KMS-11 (cell line): Measurements from ENCODE around the gene FOXC2.

Experiments
- H2AFZ ChIP-seq: fragments of 200-600 bp; sonication (generic); 2 replicates; pipeline ENCODE4 v1.6.1; 2016; ENCODE audit warnings: antibody characterized with exemption, mixed run types, low read depth
- H3K27ac ChIP-seq: fragments of 200-600 bp; sonication (generic); 2 replicates; pipeline ENCODE4 v1.6.1; 2016; ENCODE audit warnings: mild to moderate bottlenecking, mixed run types
- H3K27me3 ChIP-seq: fragments of 200-600 bp; sonication (generic); 2 replicates; pipeline ENCODE4 v1.6.1; 2017; ENCODE audit warnings: mild to moderate bottlenecking, low read depth, mixed run types, moderate library complexity; ENCODE audit not compliant: insufficient read depth
- H3K36me3 ChIP-seq: fragments of 200-600 bp; sonication (generic); 2 replicates; pipeline ENCODE4 v1.6.1; 2017; ENCODE audit warnings: mild to moderate bottlenecking, mixed run types; ENCODE audit not compliant: insufficient read depth
- H3K4me1 ChIP-seq: fragments of 200-600 bp; sonication (generic); 2 replicates; pipeline ENCODE4 v1.6.1; 2016; ENCODE audit warnings: mild to moderate bottlenecking, low read depth, mixed run types; ENCODE audit not compliant: poor library complexity, severe bottlenecking
- H3K4me2 ChIP-seq: fragments of 200-600 bp; sonication (generic); 2 replicates; pipeline ENCODE4 v1.7.0; 2016; ENCODE audit warnings: mild to moderate bottlenecking, mixed run types
- H3K4me3 ChIP-seq: fragments of 200-600 bp; sonication (generic); IDR thresholded peaks from 2 replicates; pipeline ENCODE4 v1.6.1; 2017; ENCODE audit warnings: low read depth, low read length, mixed read lengths; ENCODE audit not compliant: insufficient read depth
- H3K79me2 ChIP-seq: fragments of 200-600 bp; sonication (generic); 2 replicates; pipeline ENCODE4 v1.6.1; 2016; ENCODE audit warnings: low read depth, mixed run types; ENCODE audit not compliant: insufficient read depth
- H3K9ac ChIP-seq: fragments of 200-600 bp; sonication (generic); 2 replicates; pipeline ENCODE4 v1.6.1; 2016; ENCODE audit warnings: mild to moderate bottlenecking, mixed run types
- H4K20me1 ChIP-seq: fragments of 200-600 bp; sonication (generic); 2 replicates; pipeline ENCODE4 v1.6.1; 2016; ENCODE audit warnings: mild to moderate bottlenecking, mixed run types; ENCODE audit not compliant: insufficient read depth
- TF ChIP-seq, protein P1 (sequence below): fragments of 200-600 bp; sonication (generic); conservative IDR thresholded peaks from 2 replicates; pipeline ENCODE4 v1.6.1; 2017; ENCODE audit warnings: low read depth, mild to moderate bottlenecking, antibody characterized with exemption, low read length, moderate library complexity, mixed read lengths

The FOXC2 gene

GRCh38 chr16:86618431-86619238 is 52.0 kb downstream of the FOXC2 start:
- H3K27me3 ChIP-seq = peaks cover 20% of the 10 kb centered on the region; the same call in 1 of the 2 replicates
- no peaks in the 10 kb centered on the region for H3K4me1 ChIP-seq
- H3K9ac ChIP-seq = no peak overlapping the region
- H3K4me2 ChIP-seq = no peak overlapping the region
- H3K4me3 ChIP-seq = no peak overlapping the region
- H3K27ac ChIP-seq = no peak overlapping the region
- H3K36me3 ChIP-seq = no peaks in the 10 kb centered on the region
- TF ChIP-seq, protein P1, sequence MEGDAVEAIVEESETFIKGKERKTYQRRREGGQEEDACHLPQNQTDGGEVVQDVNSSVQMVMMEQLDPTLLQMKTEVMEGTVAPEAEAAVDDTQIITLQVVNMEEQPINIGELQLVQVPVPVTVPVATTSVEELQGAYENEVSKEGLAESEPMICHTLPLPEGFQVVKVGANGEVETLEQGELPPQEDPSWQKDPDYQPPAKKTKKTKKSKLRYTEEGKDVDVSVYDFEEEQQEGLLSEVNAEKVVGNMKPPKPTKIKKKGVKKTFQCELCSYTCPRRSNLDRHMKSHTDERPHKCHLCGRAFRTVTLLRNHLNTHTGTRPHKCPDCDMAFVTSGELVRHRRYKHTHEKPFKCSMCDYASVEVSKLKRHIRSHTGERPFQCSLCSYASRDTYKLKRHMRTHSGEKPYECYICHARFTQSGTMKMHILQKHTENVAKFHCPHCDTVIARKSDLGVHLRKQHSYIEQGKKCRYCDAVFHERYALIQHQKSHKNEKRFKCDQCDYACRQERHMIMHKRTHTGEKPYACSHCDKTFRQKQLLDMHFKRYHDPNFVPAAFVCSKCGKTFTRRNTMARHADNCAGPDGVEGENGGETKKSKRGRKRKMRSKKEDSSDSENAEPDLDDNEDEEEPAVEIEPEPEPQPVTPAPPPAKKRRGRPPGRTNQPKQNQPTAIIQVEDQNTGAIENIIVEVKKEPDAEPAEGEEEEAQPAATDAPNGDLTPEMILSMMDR = no peak
- no peaks in the 10 kb centered on the region for H4K20me1 ChIP-seq
- no peaks in the 10 kb centered on the region for H3K79me2 ChIP-seq
- no peak overlapping the region; the same call in 1 of the 2 replicates for H2AFZ ChIP-seq
